ENCODE measurements around the gene MAP3K7CL.
"Not testable (repeated sequence)": the region's sequence is repeated elsewhere in the genome, so short reads cannot be mapped to it uniquely, and the experiment has no call there.

MAP3K7CL gene

DNA sequence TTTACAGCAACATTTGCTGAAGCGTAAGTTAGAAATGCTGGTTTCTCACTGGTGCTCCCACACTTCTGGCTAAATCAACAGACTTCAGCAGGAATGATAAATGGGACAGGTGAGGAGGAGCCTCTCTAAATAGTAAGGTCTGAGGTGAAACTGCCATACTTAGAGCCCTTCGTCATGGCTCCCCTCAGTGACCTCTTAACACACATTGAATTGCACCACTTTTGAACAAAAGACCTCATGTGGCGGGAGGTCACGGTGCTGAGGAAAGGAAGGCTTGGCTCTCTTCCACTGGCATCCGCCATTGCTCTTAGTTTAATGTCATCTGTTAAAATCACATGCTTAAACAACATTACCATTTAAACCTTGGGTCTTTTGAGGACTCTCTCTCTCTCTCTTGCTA lies 3.4 kb downstream of the MAP3K7CL start:
- no peak for DNase-seq

DNA sequence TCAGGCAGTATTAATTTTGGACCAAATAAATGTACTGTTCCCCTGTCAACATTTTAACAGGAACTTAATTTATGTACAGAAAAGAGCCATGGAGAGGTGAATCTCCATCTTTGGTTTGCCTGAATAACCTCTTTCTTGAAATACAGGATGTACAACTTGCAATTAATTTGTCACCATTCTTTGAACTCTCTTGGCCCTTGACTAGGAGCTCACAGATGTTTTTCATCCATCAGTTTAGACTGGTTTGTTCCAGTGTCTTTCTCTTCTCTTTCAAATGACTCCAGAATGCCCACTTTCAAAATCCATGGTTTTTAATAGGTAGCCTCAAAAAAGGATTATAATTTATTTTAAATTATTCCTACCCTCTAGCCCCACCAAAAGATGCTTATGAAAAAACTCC lies 5.0 kb downstream of the MAP3K7CL start:
- DNase-seq = no peak

DNA sequence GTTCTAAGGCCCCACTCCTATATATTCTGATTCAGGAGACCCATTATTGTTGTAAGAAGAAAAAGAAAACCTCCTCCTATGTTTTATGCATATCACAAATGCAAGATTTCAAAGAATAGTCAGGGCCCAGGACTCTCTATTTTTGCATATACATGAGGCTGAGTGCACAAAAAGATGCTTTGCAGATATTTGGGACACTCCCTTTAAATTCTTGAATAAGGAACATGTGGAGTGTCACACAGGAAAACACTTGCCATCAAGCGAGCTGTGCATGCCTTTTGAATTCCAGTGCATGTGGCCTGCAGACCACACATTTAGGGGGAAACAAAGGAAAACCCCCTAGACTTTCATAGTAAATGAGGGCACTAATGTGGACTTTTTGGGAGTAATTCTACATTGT lies 5.6 kb downstream of the MAP3K7CL start:
- no peak for DNase-seq

DNA sequence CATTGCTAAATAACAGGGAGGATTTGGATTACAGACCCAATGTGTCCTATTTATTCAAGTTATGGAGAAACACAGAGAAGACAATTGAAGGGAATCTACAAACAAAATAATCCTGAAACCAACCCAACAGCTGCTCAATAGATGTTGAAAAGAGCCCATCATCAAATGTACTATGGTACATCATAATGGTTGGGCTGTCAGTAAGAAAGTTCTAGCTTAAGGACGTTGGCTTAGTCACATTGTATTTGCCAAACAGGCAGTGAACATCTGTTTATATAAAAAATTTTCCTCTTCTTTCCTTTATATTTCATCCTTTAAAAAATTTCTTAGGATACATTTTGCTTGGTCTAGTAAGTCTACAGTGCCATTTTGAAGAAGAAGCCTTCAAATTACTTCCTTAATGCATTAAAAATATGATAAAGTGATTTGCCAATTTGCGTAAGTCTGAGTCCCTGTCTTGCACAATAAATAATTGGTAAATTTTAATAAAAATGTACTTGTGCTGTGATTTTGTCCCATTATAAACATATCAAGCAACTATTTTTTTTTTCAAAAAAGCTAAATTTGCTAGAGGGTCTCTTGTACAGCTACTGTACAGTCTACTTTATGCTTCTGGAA lies 14.4 kb downstream of the MAP3K7CL start:
- no peak for DNase-seq

DNA sequence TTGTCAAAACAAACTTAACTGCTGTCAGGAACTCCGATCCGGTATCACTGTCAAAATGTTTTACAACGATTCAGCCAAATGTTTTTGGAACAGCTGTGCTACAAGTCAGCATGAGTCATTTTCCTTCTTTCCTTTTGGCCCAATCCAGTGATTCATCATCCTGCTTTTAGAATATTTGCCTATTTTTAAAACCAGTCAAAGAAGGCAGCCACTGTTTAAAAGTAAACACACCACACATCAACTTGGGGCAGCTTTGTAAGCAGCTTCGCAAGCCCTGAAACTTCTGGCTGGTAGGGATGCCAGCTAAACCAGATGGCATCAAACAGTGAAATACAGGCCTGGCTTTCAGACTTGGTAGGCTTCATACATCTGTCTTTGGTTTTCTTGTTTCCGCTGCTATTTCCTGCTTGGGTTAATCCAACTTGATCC lies 14.9 kb downstream of the MAP3K7CL start:
- no peak for DNase-seq

DNA sequence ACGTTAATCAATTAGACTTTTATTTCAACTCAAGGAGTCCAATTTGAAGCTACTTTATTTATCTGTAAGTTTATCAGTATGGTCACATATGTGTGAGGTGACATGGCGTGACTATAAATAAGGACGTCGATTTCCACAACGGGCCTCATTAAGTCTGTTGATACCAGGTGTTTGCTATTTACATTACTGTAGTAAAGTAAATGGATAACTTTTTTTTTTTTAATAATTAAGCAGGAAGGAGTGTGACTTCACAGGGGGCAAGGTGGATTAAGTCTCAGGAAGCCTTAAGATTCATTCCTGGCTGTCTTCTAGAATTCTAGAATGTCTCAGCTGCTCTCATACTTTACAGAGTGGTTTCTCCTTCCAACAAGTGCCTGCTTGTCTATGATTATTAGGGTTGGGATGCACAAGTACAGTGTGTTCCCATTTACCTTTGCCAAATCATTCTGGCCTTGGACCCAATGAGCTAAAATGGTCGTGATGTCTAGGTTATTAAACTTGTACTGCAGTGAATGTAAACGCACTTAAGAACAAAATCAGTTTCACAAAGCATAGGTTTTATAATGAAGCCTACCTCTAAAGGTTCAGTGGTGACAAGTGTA lies 15.5 kb downstream of the MAP3K7CL start:
- DNase-seq = no peak

DNA sequence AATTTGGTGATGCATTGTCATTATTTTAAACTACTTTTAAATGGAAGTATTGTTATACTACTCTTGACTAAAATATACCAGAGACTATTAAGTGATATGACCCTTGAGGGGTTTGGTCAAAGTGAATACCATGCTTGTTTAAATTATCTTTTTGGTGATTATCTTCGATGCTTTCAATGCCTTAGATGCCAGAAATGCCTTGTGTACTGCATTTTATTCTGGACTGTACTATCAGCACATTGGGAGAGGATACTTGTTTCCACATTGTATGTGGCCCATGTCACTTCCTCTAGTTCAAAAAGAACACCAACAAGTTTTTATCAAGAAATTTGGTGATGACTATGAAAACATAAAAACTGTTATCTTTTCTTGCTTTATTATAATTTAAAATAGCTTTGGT lies 16.3 kb downstream of the MAP3K7CL start:
- DNase-seq = no peak

DNA sequence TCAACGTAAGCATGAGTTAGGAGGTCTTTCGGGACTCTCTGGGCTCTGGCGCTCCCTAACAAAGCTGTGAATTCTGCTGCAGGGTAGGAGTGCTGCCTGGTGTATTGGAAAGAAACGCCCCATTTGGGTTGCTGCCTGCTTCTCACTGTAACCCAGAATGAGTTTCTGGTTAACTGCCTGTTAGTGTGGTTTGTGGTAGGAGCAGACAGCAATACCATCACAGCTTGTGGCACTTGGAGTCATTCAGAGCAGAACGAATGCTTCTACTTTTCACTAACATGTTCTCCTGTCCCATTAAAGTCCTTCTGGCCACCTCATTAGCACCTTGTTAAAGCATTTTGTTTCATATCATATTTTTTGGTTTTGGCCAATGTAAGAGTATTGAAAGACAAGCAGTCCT lies 18.1 kb downstream of the MAP3K7CL start:
- no peak for DNase-seq

DNA sequence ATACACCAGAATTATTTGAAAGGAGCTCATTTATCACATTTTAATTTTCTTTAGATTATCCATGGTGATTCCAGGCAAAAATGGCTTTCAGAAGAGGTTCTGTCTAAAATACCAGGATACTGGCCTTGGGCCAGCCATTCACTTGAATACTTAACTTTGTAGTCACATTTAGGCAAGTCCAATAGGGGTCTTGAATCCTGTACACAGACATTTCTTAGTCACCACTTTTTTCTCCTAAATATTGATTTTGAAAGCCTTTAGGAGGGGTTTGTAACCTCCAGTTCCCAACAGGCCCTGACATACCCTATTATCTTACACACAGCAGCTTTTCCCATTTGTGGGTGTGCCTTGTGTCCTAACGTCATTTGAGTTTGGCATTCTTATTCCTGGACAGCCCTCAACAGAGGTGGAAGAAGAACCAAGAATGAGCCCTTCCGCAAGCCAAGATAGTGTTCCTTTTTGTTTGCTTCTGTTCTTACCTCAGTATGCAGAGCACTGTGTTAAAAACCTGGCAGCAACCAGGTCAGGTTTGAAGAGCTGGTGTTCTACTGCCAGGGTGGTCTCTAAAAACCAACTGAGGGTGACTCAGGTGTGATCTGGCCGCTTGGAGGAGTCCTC lies 19.5 kb downstream of the MAP3K7CL start:
- no peak for DNase-seq

DNA sequence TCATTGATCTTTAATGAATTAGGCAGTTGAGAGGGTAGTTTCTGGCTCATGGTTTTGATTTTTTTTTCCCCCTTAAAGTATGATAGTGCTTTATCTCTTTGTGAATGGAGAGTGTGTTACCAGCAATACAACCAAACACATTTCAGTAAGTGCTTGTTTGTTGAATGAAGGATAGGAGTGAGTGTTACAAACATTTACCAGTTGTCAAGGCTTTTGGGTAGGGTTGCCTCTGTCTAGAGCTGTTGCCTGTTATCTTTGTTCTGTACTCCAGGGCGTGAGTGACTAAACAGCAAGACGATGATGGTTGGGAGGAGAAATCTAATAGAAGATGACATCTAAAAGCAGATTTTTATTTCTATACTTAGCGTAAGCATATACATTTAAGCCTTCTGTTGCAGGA lies 21.5 kb downstream of the MAP3K7CL start:
- DNase-seq = no peak

DNA sequence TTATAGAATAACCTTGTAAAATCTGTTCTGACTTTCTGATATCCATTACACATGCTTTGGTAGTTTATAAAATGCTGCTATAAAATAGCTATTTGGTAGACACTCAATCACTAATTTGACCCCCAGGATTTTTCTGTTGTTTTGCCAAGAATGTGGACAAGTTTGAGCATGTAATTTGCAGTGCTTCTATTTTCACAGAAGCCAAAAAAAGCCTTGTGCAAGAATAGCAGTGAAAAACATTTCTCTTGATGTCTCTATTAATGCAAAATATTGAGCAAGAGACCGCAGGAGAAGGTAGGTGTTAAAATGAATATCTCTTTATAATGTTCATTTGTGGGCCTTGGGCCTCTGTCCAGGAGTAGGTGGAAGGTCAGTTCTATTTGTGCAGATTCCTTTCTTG lies 22.5 kb downstream of the MAP3K7CL start:
- DNase-seq = no peak

DNA sequence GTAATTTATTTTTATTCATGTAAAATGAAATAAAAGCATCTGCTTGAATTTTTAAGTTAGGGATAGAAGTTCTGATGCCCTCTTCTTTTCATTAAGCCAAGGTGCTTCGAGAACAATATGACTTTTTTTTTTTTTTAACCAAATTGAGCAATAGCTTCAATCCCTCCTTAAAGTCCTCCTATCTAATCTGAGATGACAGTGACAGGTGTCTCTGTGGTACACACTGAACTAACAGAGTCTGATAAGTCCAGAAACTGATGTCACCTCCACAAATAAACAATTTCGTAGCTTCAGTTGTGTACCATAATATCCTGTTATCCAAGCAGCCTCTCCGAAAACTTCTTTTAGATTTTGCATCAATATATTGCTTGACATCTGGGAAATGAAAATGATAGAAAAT lies 23.8 kb downstream of the MAP3K7CL start:
- no peak for DNase-seq

DNA sequence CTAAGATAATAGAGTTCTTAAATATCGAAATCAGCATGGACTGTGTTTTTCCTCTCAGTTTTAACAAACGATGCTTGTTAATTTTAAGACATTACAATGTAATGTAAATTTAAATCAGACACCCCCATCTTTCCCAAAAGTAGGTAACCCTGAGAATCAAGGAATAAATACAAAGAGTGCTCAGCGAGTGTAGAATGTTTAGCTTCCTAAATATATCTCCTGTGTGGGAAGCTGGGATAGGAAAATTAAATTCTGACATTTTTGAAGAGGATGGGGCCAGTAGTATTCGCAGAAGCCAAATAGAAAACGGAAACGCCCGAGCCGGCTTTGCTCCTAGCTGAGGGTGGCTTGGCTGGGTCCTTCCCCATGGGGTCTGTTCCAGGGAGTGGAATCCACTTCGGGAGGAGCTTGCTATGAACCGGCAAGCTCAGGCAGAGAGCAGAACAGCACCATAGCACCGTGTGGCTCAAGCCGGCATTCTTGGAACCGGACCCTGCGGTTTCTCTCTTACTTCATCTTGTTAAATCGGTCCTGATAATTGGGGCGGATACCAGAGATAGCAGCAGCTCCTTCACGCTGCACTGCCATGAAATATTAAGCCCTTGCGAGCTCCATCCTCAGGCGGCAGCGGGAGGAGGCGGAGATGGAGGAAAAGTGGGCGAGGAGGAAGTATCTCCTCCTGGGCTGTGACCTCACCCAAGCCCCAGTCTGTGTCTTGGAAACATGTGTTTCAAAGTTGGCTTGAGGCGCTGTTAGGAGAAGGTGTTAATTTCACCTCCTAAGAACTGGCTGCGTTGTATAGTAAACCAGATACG lies 24.9 kb downstream of the MAP3K7CL start:
- DNase-seq = no peak

DNA sequence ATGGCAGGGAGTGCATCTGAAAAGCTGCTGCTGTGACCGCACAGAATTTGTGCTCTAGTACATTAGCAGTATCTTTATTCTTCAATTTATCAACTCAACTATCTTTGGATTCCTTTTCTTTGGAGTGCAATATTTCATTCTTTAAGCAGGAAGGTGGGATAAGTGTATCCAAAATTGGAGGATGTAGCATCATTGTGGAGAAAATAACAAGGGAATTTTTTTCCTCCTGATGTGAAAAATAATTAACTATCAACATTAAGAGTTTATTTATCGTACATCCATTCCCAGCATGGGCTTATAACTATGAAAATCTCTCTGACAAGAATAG lies 25.5 kb downstream of the MAP3K7CL start:
- no peak for DNase-seq

DNA sequence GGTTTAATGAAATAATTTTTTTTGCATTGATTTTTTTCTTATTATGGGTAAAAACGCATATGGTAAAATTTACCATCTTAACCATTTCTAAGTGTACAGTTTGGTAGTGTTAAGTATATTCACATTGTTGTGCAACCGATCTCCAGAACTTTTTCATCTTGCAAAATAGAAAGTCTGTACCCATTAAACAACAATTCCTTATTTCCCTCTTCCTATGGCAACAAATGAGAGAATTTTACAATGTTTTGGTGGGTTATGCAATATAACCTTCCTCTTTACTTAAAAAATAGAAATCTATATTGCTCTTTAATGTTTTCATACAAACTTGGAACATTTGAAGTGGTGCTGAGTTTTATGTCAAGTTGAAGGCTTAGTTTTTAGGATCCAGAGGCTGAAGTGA lies 26.6 kb downstream of the MAP3K7CL start:
- DNase-seq = no peak

DNA sequence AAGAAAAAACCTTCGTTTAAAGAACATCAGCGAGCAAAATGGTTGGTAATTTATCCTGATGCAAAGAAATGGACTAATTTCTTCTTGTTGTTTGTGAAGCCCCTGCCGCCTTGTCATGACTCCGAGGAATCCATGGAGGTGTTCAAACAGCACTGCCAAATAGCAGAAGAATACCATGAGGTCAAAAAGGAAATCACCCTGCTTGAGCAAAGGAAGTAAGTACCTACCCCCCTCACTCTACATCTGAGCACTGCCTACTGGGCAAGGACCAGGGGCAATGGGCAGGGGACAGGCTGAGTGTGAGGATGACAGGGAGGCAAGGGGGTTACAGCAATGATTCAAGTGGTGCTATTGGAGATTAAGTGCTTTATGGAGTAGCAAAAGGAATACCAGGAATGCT lies 29.4 kb downstream of the MAP3K7CL start:
- DNase-seq = no peak

DNA sequence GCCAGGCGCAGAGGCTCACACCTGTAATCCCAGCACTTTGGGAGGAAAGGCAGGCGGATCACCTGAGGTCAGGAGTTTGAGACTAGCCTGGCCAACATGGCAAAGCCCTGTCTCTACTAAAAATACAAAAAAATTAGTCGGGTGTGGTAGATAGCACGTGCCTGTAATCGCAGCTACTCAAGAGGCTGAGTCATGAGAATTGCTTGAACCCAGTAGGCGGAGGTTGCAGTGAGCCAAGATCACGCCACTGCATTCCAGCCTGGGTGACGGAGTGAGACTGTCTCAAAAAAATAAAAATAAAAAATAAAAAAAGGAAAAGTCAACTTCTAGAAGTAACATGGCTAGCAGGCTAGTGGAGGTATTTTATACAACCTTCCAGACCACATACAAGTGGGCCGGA lies 32.4 kb downstream of the MAP3K7CL start:
- DNase-seq = not testable (repeated sequence)

DNA sequence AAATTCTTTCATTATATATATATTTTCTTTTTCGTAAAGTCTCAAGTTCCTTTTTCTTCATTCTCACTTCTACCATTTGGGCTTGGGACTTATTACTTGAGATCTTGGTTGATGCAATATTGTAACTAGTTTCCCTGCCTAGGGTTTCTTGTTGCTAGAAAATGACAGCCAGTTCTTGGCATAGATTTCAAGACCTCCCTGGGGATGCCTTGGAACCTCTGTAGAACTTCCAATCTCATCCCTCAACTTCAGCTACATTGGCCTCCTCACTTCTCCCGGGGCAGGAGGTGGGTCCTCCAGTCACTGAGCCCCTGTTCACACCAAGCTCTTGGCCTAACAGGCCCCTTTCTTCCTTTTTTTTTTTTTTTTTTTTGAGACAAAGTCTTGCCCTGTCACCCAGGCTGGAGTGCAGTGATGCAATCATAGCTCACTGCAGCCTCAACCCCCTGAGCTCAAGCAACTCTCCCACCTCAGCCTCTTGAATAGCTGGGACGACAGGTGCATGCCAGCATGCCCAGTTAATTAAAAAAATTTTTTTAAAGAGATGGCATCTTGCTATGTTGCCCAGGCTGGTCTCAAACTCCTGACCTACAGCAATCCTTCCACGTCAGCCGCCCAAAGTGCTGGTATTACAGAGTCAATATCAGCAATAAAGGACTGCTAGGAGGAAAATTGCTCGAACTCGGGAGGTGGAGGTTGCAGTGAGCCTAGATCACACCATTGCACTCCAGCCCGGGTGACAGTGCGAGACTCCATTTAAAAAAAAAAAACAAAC lies 33.1 kb downstream of the MAP3K7CL start:
- DNase-seq = no peak

DNA sequence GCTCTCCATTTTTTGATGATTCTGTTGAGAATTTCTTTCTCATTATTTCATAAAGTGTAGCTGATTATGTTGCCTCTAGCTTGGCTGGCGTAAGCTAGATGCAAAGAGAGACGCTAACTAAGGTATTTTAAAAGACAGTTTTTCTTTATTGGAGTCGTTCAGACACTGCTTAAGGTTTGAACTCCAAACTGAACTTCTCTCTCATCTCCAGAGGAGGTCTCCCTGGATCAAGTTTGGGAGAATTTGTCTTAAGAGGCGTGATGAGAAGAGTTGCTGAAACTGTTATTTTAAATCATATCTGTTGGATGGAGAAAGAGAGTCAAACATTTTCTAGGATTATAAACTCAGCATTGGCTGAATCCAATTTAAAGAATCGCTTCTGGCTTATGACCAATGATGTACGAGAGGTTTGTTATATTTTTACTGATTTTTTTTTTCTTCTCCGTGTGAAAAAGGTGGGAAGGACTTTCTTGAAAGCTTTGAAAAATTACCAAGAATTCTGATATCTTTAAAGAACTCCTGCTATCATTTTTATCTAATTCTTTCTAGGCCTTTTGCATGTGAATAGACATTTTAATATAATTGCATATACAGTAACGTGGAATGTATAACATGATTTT lies 34.0 kb downstream of the MAP3K7CL start:
- no peak for DNase-seq

DNA sequence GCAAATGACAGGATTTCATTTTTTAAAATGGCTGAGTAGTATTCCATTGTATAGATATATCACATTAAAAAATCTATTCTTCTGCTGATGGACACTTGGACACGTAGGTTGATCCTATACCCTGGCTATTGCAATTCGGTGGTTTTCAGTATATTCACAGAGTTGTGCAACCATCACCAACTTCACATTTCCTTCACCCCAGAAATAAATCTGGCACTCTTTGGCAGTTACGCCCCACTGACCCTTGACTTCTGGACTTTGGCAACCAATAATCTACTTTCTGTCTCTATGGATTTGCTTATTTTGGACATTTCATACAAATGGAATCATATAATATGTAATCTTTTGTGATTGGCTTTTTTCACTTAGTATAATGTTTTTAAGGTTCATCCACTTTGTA lies 35.9 kb downstream of the MAP3K7CL start:
- no peak for DNase-seq

DNA sequence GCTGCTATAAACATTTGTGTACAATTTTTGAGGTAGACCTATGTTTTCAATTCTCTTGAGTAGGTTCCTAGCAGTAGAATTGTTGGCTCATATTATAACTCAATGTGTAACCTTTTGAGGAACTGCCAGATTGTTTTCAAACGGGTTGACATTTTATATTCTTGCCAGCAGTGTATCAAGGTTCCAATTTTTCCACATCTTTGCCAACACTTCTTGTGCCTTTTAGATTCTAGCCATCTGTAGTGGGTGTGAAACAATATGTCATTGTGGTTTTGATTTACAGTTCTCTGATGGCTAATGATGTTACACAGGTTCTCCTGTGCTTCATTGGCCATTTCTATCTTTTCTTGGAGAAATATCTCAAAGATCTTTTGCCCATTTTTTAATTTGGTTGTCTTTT lies 36.4 kb downstream of the MAP3K7CL start:
- DNase-seq = no peak

DNA sequence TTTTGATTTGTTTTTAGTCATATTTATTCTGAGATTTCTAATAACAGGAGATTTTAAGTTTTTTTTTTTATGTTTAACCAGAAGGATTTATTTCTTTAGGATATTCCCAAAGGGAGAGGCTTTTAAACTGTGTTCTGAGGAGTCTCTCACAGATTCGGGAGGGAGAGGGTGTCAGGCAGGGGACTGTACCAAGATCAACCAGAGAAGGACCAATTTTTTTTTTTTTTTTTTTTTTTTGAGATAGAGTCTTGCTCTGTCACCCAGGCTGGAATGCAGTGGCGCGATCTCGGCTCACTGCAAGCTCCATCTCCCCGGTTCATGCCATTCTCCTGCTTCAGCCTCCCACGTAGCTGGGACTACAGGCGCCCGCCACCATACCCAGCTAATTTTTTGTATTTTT lies 37.0 kb downstream of the MAP3K7CL start:
- not testable (repeated sequence) for DNase-seq

DNA sequence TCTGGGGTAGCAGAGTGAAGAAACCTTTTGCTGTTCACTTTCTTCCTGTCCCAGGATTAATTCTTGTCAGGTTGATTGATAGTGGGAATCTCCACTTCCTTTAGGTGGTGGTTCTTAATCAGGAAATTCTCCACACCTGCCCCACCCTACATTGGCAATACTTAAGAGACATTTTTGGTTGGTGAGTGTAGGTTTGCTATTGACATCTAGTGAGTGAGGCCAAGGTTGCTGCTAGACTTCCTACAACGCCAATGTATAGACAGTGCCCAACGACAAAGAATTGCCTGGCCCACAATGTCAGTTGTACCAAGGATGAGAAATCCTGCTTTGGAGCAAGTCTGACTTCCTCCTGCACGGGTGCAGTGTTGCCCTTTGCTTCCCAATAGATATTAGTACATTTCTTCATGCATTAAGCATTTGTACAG lies 38.5 kb downstream of the MAP3K7CL start:
- DNase-seq = no peak

Data from activated CD4-positive, alpha-beta T cell treated with anti-CD3 and anti-CD28 coated beads, Interleukin-2, amount 50 U/mL, for 1 hour (primary cell).